Measurements from ENCODE around the gene SUCLG2. TPM values are rescaled to one million over a fixed set of nuclear protein-coding genes. Genes with fewer than 3 reads are reported as not detected.

The SUCLG2 gene
- total RNA-seq, 2 experiments from 2014 or later, result 28.3 to 44.7 TPM

DNA sequence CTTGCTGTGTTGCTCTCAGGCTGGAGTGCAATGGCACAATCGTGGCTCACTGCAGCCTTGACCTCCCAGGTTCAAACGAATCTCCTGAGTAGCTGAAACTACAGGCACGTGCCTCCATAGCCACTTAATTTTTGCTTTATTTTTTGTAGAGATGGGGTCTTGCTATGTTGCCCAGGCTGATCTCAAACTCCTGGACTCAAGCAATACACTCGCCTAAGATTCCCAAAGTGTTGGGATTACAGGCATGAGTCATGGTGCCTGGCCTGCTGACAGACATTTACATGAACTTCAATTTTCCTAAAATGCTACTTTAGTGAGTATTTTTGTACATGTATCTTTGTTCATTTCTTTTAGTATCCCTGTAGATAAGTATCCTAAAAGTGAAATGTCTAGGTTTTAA, 132.3 kb downstream of the SUCLG2 start:
- no TSS peak for BruUV-seq (replicated peaks)
- Histone ChIP-seq H3K4me1 (ENCODE audit: insufficient read depth, low read length, poor library complexity, severe bottlenecking) (peaks cover 4% of the 10 kb centered on the region), H3K9me3 (ENCODE audit: low read length) (no peaks in the 10 kb centered on the region), H3K36me3 (ENCODE audit: insufficient read depth, low read length) (peaks cover 33% of the 10 kb centered on the region), H3K4me2 (ENCODE audit: low read length) (no peak overlapping the region), H3K9me2 (ENCODE audit: insufficient read depth, low read length) (no peaks in the 10 kb centered on the region), H4K20me1 (ENCODE audit: insufficient read depth, low read length) (no peaks in the 10 kb centered on the region), H3K27ac (ENCODE audit: low read depth, low read length, poor library complexity, severe bottlenecking) (no peak overlapping the region), H3K4me3 (ENCODE audit: low read depth, low read length, poor library complexity, severe bottlenecking) (no peak overlapping the region), H2AFZ (ENCODE audit: low read length) (no peak overlapping the region), H3K79me2 (ENCODE audit: insufficient read depth, low read depth, low read length) (no peaks in the 10 kb centered on the region)
- DNase-seq (ENCODE audit: low spot score), result no peak
- ChIA-PET CTCF (ENCODE audit: unreplicated experiment) (no interaction called here), POLR2A (interaction anchor here (0.6 kb wide), 1 partner anchor 15 kb away, joined by 7 read pairs; no protein-coding TSS in a partner anchor)
- TF ChIP-seq EZH2phosphoT487 (IDR thresholded peaks at IDR 0.05; ENCODE audit: borderline replicate concordance, low read depth, low read length), result no peak
- TF ChIP-seq, protein P1, sequence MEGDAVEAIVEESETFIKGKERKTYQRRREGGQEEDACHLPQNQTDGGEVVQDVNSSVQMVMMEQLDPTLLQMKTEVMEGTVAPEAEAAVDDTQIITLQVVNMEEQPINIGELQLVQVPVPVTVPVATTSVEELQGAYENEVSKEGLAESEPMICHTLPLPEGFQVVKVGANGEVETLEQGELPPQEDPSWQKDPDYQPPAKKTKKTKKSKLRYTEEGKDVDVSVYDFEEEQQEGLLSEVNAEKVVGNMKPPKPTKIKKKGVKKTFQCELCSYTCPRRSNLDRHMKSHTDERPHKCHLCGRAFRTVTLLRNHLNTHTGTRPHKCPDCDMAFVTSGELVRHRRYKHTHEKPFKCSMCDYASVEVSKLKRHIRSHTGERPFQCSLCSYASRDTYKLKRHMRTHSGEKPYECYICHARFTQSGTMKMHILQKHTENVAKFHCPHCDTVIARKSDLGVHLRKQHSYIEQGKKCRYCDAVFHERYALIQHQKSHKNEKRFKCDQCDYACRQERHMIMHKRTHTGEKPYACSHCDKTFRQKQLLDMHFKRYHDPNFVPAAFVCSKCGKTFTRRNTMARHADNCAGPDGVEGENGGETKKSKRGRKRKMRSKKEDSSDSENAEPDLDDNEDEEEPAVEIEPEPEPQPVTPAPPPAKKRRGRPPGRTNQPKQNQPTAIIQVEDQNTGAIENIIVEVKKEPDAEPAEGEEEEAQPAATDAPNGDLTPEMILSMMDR (conservative IDR thresholded peaks at IDR 0.05; ENCODE audit: low read length), result no peak
- intact Hi-C loops (cut with micrococcal nuclease; ENCODE audit: unreplicated experiment), result no loop called here

DNA sequence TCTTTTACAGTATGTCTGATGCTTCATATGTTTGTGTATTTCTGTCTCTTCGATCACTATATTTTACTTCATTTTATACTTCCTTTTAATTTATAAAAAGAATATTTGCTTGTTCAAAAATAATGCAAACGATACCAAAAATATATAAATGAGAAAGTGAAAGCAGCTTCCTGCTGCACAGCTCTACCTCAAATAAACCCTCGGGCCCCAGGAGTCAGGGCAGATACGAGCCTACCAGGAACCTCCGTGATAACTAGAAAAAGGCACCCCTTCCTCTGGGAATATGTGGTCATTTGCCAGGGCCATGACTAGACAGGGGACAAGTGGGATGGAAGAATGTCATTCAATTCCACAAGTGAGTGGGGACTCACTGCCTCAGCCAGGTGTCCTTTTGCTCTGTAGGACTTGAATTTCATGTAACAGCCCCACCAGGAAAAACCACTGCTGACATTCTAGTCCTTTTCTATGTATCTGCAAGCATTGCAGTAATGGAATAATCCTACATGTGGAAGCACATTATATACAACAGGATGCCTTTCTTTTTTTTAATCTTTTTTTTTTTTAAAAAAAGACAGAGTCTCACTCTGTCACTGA, 133.3 kb downstream of the SUCLG2 start:
- H3K9me2 ChIP-seq (ENCODE audit: insufficient read depth, low read length), result no peaks in the 10 kb centered on the region
- no TSS peak for BruUV-seq (replicated peaks)
- no peaks in the 10 kb centered on the region for H3K79me2 ChIP-seq (ENCODE audit: insufficient read depth, low read depth, low read length)
- no peak overlapping the region for H3K27ac ChIP-seq (ENCODE audit: low read depth, low read length, poor library complexity, severe bottlenecking)
- DNase-seq (ENCODE audit: low spot score), result peak; percentile 3
- intact Hi-C loops (cut with micrococcal nuclease; ENCODE audit: unreplicated experiment), result no loop called here
- no peaks in the 10 kb centered on the region for H4K20me1 ChIP-seq (ENCODE audit: insufficient read depth, low read length)
- H3K36me3 ChIP-seq (ENCODE audit: insufficient read depth, low read length), result peaks cover 23% of the 10 kb centered on the region
- ChIA-PET POLR2A (interaction anchor here (0.5 to 1.5 kb wide), 2 partner anchors 97 to 100 kb away, joined by 3 read pairs; no protein-coding TSS in a partner anchor), CTCF (ENCODE audit: unreplicated experiment) (no interaction called here)
- no peak overlapping the region for H2AFZ ChIP-seq (ENCODE audit: low read length)
- TF ChIP-seq, protein P1 (conservative IDR thresholded peaks at IDR 0.05; ENCODE audit: low read length), result no peak
- TF ChIP-seq EZH2phosphoT487 (IDR thresholded peaks at IDR 0.05; ENCODE audit: borderline replicate concordance, low read depth, low read length), result no peak
- H3K4me3 ChIP-seq (ENCODE audit: low read depth, low read length, poor library complexity, severe bottlenecking), result no peak overlapping the region
- H3K9me3 ChIP-seq (ENCODE audit: low read length), result no peaks in the 10 kb centered on the region
- H3K4me2 ChIP-seq (ENCODE audit: low read length), result peak overlapping the region; percentile 45; the same call in 1 of the 2 replicates
- peaks cover 4% of the 10 kb centered on the region for H3K4me1 ChIP-seq (ENCODE audit: insufficient read depth, low read length, poor library complexity, severe bottlenecking)

DNA sequence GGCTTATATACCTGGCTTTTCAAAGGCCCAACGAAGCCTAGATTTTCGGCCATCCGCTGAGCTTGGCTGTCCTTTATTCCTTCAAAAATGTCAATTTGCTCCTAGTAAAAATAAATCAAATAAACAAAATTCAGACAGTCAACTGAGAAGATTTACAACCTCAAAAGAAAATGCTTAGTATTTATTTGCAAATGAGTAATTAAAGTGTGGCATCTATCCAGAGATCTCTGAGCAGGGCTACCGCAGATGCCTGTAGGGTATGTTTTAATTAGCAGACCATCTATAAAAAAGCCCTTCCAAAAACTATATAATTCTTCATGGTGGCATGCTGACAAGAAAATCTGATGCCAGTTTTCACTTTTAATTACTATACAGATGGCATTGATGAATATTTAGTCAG, 136.2 kb downstream of the SUCLG2 start:
- H3K36me3 ChIP-seq (ENCODE audit: insufficient read depth, low read length), result peaks cover 25% of the 10 kb centered on the region
- no peak overlapping the region for H2AFZ ChIP-seq (ENCODE audit: low read length)
- POLR2A ChIA-PET, result interaction anchor here (0.7 to 1.2 kb wide), 3 partner anchors 9 to 23 kb away, joined by 3 to 8 read pairs (median 3); no protein-coding TSS in a partner anchor
- H3K9me2 ChIP-seq (ENCODE audit: insufficient read depth, low read length), result no peaks in the 10 kb centered on the region
- no peak overlapping the region for H3K27ac ChIP-seq (ENCODE audit: low read depth, low read length, poor library complexity, severe bottlenecking)
- no peaks in the 10 kb centered on the region for H3K79me2 ChIP-seq (ENCODE audit: insufficient read depth, low read depth, low read length)
- no peak for TF ChIP-seq EZH2phosphoT487 (IDR thresholded peaks at IDR 0.05; ENCODE audit: borderline replicate concordance, low read depth, low read length)
- TF ChIP-seq, protein P1 (conservative IDR thresholded peaks at IDR 0.05; ENCODE audit: low read length), result no peak
- H3K4me1 ChIP-seq (ENCODE audit: insufficient read depth, low read length, poor library complexity, severe bottlenecking), result peaks cover 4% of the 10 kb centered on the region
- no peak for DNase-seq (ENCODE audit: low spot score)
- H3K9me3 ChIP-seq (ENCODE audit: low read length), result no peaks in the 10 kb centered on the region
- H3K4me2 ChIP-seq (ENCODE audit: low read length), result no peak overlapping the region
- H3K4me3 ChIP-seq (ENCODE audit: low read depth, low read length, poor library complexity, severe bottlenecking), result no peak overlapping the region
- intact Hi-C loops (cut with micrococcal nuclease; ENCODE audit: unreplicated experiment), result no loop called here
- no TSS peak for BruUV-seq (replicated peaks)
- CTCF ChIA-PET (ENCODE audit: unreplicated experiment), result interaction anchor here (1.0 kb wide), 1 partner anchor 12 kb away, joined by 3 read pairs; no protein-coding TSS in a partner anchor
- H4K20me1 ChIP-seq (ENCODE audit: insufficient read depth, low read length), result no peaks in the 10 kb centered on the region

All from OCI-LY7 (cell line).